ENCODE data around the gene CFAP61. TPM values are rescaled to one million over a fixed set of nuclear protein-coding genes. Genes with fewer than 3 reads are reported as not detected.

Gene CFAP61
- total RNA-seq, 5 donors from 2014 or later (not counting 1 experiment from before 2014, with no cell fraction given) = not detected

- Mint-ChIP-seq H3K27me3 (peaks cover 50 to 62% of the 10 kb centered on the region in 2 donors), H3K4me3 (no peak overlapping the region)
- CTCF ChIA-PET = no interaction called here
These were observed 313.3 kb downstream of the CFAP61 start for GRCh38 chr20:20365480-20366161.

DNA sequence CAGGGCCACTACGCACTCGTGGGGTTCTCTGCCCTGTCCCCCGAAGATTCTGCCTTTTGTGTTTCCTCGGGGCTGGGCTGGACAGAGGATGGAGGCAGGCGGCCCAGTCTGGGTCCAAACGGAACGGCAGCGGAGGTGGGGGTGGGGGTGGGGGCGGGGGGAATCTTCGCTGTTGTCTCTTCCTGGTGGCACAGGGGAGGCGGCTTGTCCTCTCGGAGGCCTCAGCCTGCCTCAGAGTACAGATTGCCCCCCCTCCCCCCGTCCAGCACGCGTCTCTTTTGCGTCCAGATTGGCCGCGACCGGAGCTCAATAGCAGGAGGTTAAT lies 314.2 kb downstream of the CFAP61 start:
- no peaks in the 10 kb centered on the region for H3K9me3 ChIP-seq

More at GRCh38 chr20:20365480-20366161, 313.3 kb downstream of the CFAP61 start:
- 3% methylated on average over 4 of the region's 18 CpGs for WGBS (ENCODE audit: insufficient coverage)
- Mint-ChIP-seq H3K4me1 (peaks cover 20 to 28% (median 21%) of the 10 kb centered on the region in 3 donors), H3K9me3 (no peaks in the 10 kb centered on the region), H3K36me3 (no peaks in the 10 kb centered on the region), H3K27ac (no peak overlapping the region)
- Histone ChIP-seq H3K4me3 (ENCODE audit: control insufficient read depth in 1 of 2, extremely low read depth in 1 of 2, low read length in 1 of 2) (no peak overlapping the region), H3K27me3 (replicated peaks in 1 of 2; ENCODE audit: control insufficient read depth in 2 of 2, extremely low read depth in 1 of 2, insufficient read depth in 2 of 2, low read length in 1 of 2) (peaks cover 22 to 55% of the 10 kb centered on the region in 2 experiments), H3K4me1 (ENCODE audit: control insufficient read depth in 1 of 2, extremely low read depth in 1 of 2, insufficient read depth in 2 of 2, low read length in 2 of 2) (peaks cover 0 to 19% of the 10 kb centered on the region in 2 experiments), H3K36me3 (ENCODE audit: control insufficient read depth in 2 of 2, extremely low read depth in 1 of 2, insufficient read depth in 1 of 2, low read length in 1 of 2) (no peaks in the 10 kb centered on the region), H3K9me3 (no peaks in the 10 kb centered on the region), H3K27ac (ENCODE audit: low read length) (no peak overlapping the region)
- POLR2A ChIA-PET = no interaction called here
- DNase-seq (no peak), ATAC-seq (replicated peaks in 1 of 4) (no peak)

DNA sequence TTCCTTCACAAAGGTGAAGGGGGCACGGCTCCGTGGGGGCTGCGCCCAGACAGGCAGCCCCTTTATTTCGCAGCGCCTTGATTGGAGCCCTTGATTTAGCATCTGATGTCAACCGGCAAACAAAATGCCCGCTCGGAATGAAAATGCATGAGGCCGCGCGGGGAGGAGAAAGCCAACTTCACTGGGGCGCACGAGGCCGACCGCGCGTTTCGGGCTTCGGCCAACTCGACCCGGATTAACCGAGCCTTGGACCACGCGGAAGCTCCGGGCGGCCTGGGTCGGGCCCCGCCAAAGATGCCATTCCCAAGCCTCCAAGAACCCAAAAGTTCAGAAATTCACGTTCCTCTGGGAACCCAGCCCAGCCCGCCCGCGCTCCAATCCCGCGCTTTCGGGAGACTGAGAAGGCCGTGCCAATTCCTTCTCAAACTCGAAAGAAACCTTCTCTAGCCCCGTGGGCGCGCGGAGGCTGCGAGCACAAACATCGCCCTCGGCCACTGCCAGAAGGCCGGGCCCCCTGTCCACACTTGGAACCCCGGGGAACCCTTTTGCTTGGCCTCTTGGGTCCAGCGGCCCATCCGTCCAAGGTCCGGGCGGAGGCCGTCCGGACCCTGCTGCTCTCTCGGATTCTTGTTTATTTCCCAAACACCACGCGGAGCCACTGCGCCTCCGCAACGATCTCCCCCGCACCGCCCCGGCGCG lies 314.7 kb downstream of the CFAP61 start:
- Mint-ChIP-seq H3K27me3 (peaks cover 49 to 62% of the 10 kb centered on the region in 2 donors), H3K4me1 (peaks cover 17 to 25% (median 17%) of the 10 kb centered on the region in 3 donors), H3K36me3 (no peaks in the 10 kb centered on the region), H3K27ac (no peak overlapping the region), H3K9me3 (no peaks in the 10 kb centered on the region), H3K4me3 (peak overlapping the region in 1 of 3 donors; percentile 60)
- Histone ChIP-seq H3K4me3 (ENCODE audit: control insufficient read depth in 1 of 2, extremely low read depth in 1 of 2, low read length in 1 of 2) (no peak overlapping the region), H3K36me3 (ENCODE audit: control insufficient read depth in 2 of 2, extremely low read depth in 1 of 2, insufficient read depth in 1 of 2, low read length in 1 of 2) (no peaks in the 10 kb centered on the region), H3K4me1 (ENCODE audit: control insufficient read depth in 1 of 2, extremely low read depth in 1 of 2, insufficient read depth in 2 of 2, low read length in 2 of 2) (peaks cover 0 to 19% of the 10 kb centered on the region in 2 experiments), H3K27me3 (replicated peaks in 1 of 2; ENCODE audit: control insufficient read depth in 2 of 2, extremely low read depth in 1 of 2, insufficient read depth in 2 of 2, low read length in 1 of 2) (peaks cover 20 to 58% of the 10 kb centered on the region in 2 experiments), H3K27ac (ENCODE audit: low read length) (no peak overlapping the region), H3K9me3 (no peaks in the 10 kb centered on the region)
- ATAC-seq (replicated peaks in 1 of 4) (no peak), DNase-seq (no peak)
- WGBS (ENCODE audit: insufficient coverage) = 8% methylated on average over 61 of the region's 63 CpGs
- CTCF ChIA-PET = interaction anchor here (0.6 kb wide), 2 partner anchors 460 to 1134 kb away, joined by 4 to 6 read pairs; no protein-coding TSS in a partner anchor
- POLR2A ChIA-PET = interaction anchor here in 1 of 2 donors (0.6 kb wide), 1 partner anchor 93 kb away, joined by 5 read pairs; no protein-coding TSS in a partner anchor

More for the DNA sequence above, 314.2 kb downstream of the CFAP61 start:
- WGBS (ENCODE audit: insufficient coverage) = 3% methylated on average over 7 of the region's 19 CpGs
- H3K4me3 ChIP-seq (ENCODE audit: control insufficient read depth in 1 of 2, extremely low read depth in 1 of 2, low read length in 1 of 2) = no peak overlapping the region
- Mint-ChIP-seq H3K27me3 (peaks cover 48 to 61% of the 10 kb centered on the region in 2 donors), H3K4me3 (peak overlapping the region in 1 of 3 donors; percentile 38), H3K9me3 (no peaks in the 10 kb centered on the region), H3K27ac (no peak overlapping the region), H3K4me1 (peaks cover 17 to 25% (median 17%) of the 10 kb centered on the region in 3 donors), H3K36me3 (no peaks in the 10 kb centered on the region)
- H3K27me3 ChIP-seq (replicated peaks in 1 of 2; ENCODE audit: control insufficient read depth in 2 of 2, extremely low read depth in 1 of 2, insufficient read depth in 2 of 2, low read length in 1 of 2) = peaks cover 20 to 58% of the 10 kb centered on the region in 2 experiments
- POLR2A ChIA-PET = interaction anchor here in 1 of 2 donors (0.6 kb wide), 1 partner anchor 94 kb away, joined by 5 read pairs; no protein-coding TSS in a partner anchor
- DNase-seq (no peak), ATAC-seq (replicated peaks in 1 of 4) (no peak)
- H3K27ac ChIP-seq (ENCODE audit: low read length) = no peak overlapping the region
- no peaks in the 10 kb centered on the region for H3K36me3 ChIP-seq (ENCODE audit: control insufficient read depth in 2 of 2, extremely low read depth in 1 of 2, insufficient read depth in 1 of 2, low read length in 1 of 2)
- H3K4me1 ChIP-seq (ENCODE audit: control insufficient read depth in 1 of 2, extremely low read depth in 1 of 2, insufficient read depth in 2 of 2, low read length in 2 of 2) = peaks cover 0 to 19% of the 10 kb centered on the region in 2 experiments
- CTCF ChIA-PET = interaction anchor here (0.6 kb wide), 2 partner anchors 460 to 1135 kb away, joined by 4 to 6 read pairs; no protein-coding TSS in a partner anchor

- Histone ChIP-seq H3K36me3 (ENCODE audit: control insufficient read depth in 2 of 2, extremely low read depth in 1 of 2, insufficient read depth in 1 of 2, low read length in 1 of 2) (no peaks in the 10 kb centered on the region), H3K4me1 (ENCODE audit: control insufficient read depth in 1 of 2, extremely low read depth in 1 of 2, insufficient read depth in 2 of 2, low read length in 2 of 2) (peaks cover 0 to 19% of the 10 kb centered on the region in 2 experiments), H3K27ac (ENCODE audit: low read length) (no peak within 1 kb of the TSS), H3K4me3 (ENCODE audit: control insufficient read depth in 1 of 2, extremely low read depth in 1 of 2, low read length in 1 of 2) (no peak within 1 kb of the TSS), H3K9me3 (no peaks in the 10 kb centered on the region), H3K27me3 (replicated peaks in 1 of 2; ENCODE audit: control insufficient read depth in 2 of 2, extremely low read depth in 1 of 2, insufficient read depth in 2 of 2, low read length in 1 of 2) (peaks cover 17 to 58% of the 10 kb centered on the region in 2 experiments)
- ATAC-seq (replicated peaks in 1 of 4) (no peak), DNase-seq (no peak)
- peak within 1 kb of the TSS in 2 of 3 donors; percentile 25 to 60 for H3K4me3 Mint-ChIP-seq
- H3K27me3 Mint-ChIP-seq = peaks cover 49 to 62% of the 10 kb centered on the region in 2 donors
- peaks cover 15 to 20% (median 15%) of the 10 kb centered on the region in 3 donors for H3K4me1 Mint-ChIP-seq
- CTCF ChIA-PET = no interaction called here
- H3K36me3 Mint-ChIP-seq = no peaks in the 10 kb centered on the region
- no peaks in the 10 kb centered on the region for H3K9me3 Mint-ChIP-seq
- POLR2A ChIA-PET = no interaction called here
- under 1% methylated on average over 82 of the region's 108 CpGs for WGBS (ENCODE audit: insufficient coverage)
- no peak within 1 kb of the TSS for H3K27ac Mint-ChIP-seq
These were observed 315.5 kb downstream of the CFAP61 start, which contains the start of gene INSM1 for GRCh38 chr20:20367575-20368417. Gene INSM1 (plus strand): TSS chr20:20368104. CDS start chr20:20368268, 164 bp downstream.

DNA sequence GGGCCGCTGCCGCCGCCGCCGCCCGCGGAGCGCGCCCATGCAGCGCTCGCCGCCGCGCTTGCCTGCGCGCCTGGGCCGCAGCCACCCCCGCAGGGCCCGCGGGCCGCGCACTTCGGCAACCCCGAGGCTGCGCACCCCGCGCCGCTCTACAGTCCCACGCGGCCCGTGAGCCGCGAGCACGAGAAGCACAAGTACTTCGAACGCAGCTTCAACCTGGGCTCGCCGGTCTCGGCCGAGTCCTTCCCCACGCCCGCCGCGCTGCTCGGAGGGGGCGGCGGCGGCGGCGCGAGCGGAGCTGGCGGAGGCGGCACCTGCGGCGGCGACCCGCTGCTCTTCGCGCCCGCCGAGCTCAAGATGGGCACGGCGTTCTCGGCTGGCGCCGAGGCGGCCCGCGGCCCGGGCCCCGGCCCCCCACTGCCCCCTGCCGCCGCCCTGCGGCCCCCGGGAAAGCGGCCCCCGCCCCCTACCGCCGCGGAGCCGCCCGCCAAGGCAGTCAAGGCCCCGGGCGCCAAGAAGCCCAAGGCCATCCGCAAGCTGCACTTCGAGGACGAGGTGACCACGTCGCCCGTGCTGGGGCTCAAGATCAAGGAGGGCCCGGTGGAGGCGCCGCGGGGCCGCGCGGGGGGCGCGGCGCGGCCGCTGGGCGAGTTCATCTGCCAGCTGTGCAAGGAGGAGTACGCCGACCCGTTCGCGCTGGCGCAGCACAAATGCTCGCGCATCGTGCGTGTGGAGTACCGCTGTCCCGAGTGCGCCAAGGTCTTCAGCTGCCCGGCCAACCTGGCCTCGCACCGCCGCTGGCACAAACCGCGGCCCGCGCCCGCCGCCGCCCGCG lies 316.3 kb downstream of the CFAP61 start:
- Mint-ChIP-seq H3K4me3 (no peak overlapping the region), H3K27me3 (peaks cover 45 to 63% of the 10 kb centered on the region in 2 donors), H3K36me3 (no peaks in the 10 kb centered on the region), H3K9me3 (no peaks in the 10 kb centered on the region), H3K27ac (no peak overlapping the region), H3K4me1 (peaks cover 7 to 17% (median 15%) of the 10 kb centered on the region in 3 donors)
- Histone ChIP-seq H3K9me3 (no peaks in the 10 kb centered on the region), H3K27me3 (replicated peaks in 1 of 2; ENCODE audit: control insufficient read depth in 2 of 2, extremely low read depth in 1 of 2, insufficient read depth in 2 of 2, low read length in 1 of 2) (peaks cover 25 to 57% of the 10 kb centered on the region in 2 experiments), H3K36me3 (ENCODE audit: control insufficient read depth in 2 of 2, extremely low read depth in 1 of 2, insufficient read depth in 1 of 2, low read length in 1 of 2) (no peaks in the 10 kb centered on the region), H3K4me1 (ENCODE audit: control insufficient read depth in 1 of 2, extremely low read depth in 1 of 2, insufficient read depth in 2 of 2, low read length in 2 of 2) (peaks cover 0 to 17% of the 10 kb centered on the region in 2 experiments), H3K4me3 (ENCODE audit: control insufficient read depth in 1 of 2, extremely low read depth in 1 of 2, low read length in 1 of 2) (no peak overlapping the region), H3K27ac (ENCODE audit: low read length) (no peak overlapping the region)
- 1% methylated on average over 130 of the region's 130 CpGs for whole genome bisulfite sequencing (ENCODE audit: insufficient coverage)
- ChIA-PET POLR2A (no interaction called here), CTCF (no interaction called here)
- ATAC-seq (replicated peaks in 1 of 4) (peak in 1 of 4 experiments; percentile 19), DNase-seq (no peak)

Data from T-cell (primary cell).